Iris pigment epithelial cell (primary cell): ENCODE measurements around the gene SPDYE18.
"Not testable (repeated sequence)": the region's sequence is repeated elsewhere in the genome, so short reads cannot be mapped to it uniquely, and the experiment has no call there.

Source experiments
- DNase-seq: peaks from one replicate; pipeline ENCODE4 v3.0.0-alpha.2; 2011; ENCODE audit warnings: low read depth

Gene SPDYE18

DNA sequence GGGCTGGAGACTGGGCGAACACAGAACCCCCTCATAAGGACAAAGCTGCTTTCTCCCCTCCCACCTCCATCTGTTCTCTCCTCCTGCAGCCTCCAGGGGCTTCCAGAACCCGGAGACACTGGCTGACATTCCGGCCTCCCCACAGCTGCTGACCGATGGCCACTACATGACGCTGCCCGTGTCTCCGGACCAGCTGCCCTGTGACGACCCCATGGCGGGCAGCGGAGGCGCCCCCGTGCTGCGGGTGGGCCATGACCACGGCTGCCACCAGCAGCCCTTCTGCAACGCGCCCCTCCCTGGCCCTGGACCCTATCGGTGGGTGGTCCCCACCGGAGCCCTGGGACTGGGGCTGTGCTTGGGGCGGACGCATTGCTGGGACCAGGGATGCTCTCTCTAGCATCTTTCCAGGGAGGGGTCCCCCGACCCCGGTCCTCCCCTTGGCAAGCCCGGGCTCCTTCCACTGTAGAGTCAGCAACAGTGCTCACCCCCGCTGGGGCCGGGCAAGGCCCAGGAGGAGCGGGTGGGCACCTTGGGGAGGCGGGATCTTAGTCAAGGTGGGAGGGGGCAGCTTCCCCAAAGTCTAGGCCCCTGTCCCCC is 56.8 kb downstream of the SPDYE18 start:
- not testable (repeated sequence) for DNase-seq

DNA sequence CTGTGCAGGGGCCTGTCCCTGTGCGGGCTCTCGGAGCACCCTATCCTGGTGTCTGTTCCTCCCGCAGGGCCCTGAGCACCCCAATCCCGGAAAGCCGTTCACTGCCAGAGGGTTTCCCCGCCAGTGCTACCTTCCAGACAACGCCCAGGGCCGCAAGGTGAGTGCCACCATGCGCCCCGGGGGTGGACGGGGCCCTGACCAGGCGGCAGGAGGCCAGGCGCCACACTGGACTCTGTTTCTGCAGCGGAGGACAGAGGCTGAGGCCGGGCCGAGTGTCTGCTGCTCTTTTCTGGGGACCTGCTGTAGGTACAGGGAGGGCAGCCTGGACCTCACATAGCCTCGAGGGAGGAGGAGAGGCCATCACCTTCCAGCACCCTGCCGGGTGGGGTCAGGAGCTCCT is 58.2 kb downstream of the SPDYE18 start:
- DNase-seq: not testable (repeated sequence)

- not testable (repeated sequence) for DNase-seq
These were observed 59.1 kb downstream of the SPDYE18 start for GRCh38 chr7:77003241-77003640.

DNA sequence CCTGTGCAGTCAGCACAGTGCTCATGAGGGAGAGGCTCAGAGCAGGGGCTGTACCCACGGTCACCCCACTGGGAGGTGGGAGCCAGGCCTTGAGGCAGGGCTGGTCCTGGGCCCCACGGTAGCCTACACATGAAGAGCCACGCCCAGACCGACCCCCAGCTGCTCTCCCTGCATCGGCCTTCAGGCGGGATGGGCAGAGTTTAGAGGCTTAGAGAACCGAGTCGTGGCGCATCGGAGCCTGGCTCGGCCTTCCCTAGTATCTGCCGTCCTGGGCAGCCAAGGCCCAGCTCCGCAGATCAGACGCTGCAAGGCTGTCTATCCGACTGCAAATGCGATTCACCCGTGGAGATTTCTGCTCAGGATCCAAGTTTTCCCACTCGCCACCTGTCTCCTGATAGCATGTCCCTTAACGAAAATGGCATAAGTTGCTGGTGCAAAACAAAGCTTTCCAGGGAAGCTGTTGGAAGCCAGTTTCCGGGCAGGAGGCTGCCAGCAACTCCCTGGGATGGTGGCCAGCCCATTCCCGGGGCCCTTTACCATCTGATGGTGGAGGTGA is 59.6 kb downstream of the SPDYE18 start:
- not testable (repeated sequence) for DNase-seq

DNA sequence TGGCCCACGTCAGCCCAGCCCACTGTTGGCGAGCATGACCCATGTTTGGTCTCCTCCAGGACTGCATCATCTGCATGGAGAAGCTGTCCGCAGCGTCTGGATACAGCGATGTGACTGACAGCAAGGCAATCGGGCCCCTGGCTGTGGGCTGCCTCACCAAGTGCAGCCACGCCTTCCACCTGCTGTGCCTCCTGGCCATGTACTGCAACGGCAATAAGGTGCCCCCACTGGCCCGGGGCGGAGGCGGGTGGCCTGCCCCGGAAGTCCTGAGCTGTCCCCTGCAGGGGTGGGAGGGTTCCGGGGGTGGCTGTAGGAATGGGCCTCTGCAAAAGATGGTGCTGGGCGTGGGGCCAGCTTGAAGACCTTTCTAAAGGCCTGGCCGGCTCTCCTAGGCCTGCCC is 60.3 kb downstream of the SPDYE18 start:
- DNase-seq: not testable (repeated sequence)
